GM12878 (cell line): ENCODE measurements around the gene STYXL2.

Experiments used
- FOXM1 ChIP-seq: IDR thresholded peaks from 2 replicates; pipeline ENCODE4 v1.6.1; 2012; ENCODE audit warnings: low read depth, mild to moderate bottlenecking, inconsistent platforms, low read length, moderate library complexity
- JUND ChIP-seq: IDR thresholded peaks from 2 replicates; pipeline ENCODE4 v1.6.1; 2012; ENCODE audit warnings: low read depth, mild to moderate bottlenecking, low read length, improper control_type of control experiment, moderate library complexity
- POLR2AphosphoS5 ChIP-seq: IDR thresholded peaks from 2 replicates; pipeline ENCODE4 v1.6.1; 2011; ENCODE audit warnings: mild to moderate bottlenecking, low read length, inconsistent platforms
- SIN3A ChIP-seq: IDR thresholded peaks from 2 replicates; pipeline ENCODE4 v1.6.1; 2012; ENCODE audit warnings: low read depth, low read length, improper control_type of control experiment
- TF ChIP-seq, protein P1 (sequence below), 3 experiments: IDR thresholded peaks in 2 of 3; conservative IDR thresholded peaks in 1 of 3; 2 replicates each; pipeline ENCODE4 v1.5.1; 2011; ENCODE audit warnings: low read depth in 3 of 3, low read length in 3 of 3, mild to moderate bottlenecking in 3 of 3, control low read depth in 2 of 3, moderate library complexity in 2 of 3, inconsistent platforms in 1 of 3, mixed read lengths in 1 of 3; ENCODE audit not compliant: control insufficient read depth in 2 of 3, insufficient read depth in 1 of 3; ENCODE audit errors: extremely low read depth in 1 of 3

DNA sequence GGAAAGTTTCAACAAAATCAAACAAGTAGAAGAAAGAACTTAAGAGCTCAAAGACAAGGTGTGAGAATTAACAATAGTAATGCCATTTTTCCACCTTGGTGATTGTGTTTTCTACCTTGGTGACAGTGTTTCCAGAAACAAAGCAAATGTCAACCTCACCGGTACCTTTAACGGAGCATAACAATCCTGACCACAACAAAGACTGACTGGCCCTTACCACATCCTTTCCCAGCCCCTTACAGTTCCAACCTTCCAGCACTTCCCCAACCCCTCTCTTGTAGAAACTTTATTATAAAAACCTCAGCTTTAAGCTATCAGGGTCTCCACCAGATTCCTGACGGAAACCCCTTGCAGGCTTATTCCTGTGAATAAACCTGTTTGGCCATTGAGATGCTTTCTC is 16.7 kb downstream of the STYXL2 start:
- no peak for TF ChIP-seq POLR2AphosphoS5
- no peak for TF ChIP-seq SIN3A
- peak; percentile 61; the same call in 1 of the 2 replicates for TF ChIP-seq FOXM1
- TF ChIP-seq, protein P1, sequence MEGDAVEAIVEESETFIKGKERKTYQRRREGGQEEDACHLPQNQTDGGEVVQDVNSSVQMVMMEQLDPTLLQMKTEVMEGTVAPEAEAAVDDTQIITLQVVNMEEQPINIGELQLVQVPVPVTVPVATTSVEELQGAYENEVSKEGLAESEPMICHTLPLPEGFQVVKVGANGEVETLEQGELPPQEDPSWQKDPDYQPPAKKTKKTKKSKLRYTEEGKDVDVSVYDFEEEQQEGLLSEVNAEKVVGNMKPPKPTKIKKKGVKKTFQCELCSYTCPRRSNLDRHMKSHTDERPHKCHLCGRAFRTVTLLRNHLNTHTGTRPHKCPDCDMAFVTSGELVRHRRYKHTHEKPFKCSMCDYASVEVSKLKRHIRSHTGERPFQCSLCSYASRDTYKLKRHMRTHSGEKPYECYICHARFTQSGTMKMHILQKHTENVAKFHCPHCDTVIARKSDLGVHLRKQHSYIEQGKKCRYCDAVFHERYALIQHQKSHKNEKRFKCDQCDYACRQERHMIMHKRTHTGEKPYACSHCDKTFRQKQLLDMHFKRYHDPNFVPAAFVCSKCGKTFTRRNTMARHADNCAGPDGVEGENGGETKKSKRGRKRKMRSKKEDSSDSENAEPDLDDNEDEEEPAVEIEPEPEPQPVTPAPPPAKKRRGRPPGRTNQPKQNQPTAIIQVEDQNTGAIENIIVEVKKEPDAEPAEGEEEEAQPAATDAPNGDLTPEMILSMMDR (IDR thresholded peaks at IDR 0.05 in 2 of 3, conservative IDR thresholded peaks at IDR 0.05 in 1 of 3; ENCODE audit: control insufficient read depth in 2 of 3, extremely low read depth in 1 of 3, insufficient read depth in 1 of 3, low read depth in 3 of 3, low read length in 3 of 3) = no peak
- no peak for TF ChIP-seq JUND
